ENCODE results near the gene SEC24D. TPM values are rescaled to one million over a fixed set of nuclear protein-coding genes. Genes with fewer than 3 reads are reported as not detected.

SEC24D gene
- total and polyA plus RNA-seq, 2 donors = 16.3 to 20.9 TPM

DNA sequence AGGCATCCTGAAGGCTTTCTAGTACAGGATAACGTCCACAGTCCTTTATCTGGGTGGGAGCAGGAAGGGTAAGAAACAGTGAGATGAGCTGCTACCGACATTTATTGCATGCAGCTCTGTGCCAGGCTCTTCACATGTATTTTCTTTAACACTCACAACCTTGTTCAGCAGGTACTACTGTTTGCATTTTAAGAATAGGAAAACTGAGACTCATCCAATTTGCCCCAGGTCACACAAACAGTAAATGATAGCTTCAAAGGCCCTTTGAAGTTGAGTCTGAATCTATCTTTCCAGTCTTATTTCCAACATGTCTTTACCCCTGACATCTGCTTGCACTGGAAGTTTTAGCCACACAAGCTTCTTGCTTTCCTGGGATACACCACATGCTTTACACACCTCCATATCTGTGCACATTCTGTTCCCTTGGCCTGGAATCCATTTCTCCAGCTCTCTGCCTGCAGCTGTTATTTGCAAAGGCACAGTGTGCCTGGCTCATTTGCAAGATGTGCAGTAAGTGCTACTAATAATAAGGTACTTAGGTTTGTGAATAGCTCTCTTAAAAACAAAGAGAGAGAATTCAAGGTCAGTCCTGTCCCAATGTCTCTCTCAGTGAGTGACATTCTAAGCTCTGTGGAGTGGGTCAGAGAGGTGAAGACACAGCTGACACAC is 89.5 kb downstream of the SEC24D start:
- WGBS = 93% methylated on average over 2 of the region's 2 CpGs
- Histone ChIP-seq H3K27me3 (ENCODE audit: control insufficient read depth in 2 of 2, insufficient read depth in 1 of 2, low read length in 1 of 2) (no peaks in the 10 kb centered on the region), H3K4me1 (ENCODE audit: control insufficient read depth in 2 of 2, insufficient read depth in 2 of 2, low read length in 2 of 2) (no peaks in the 10 kb centered on the region), H3K4me3 (ENCODE audit: low read length in 2 of 2) (no peak overlapping the region), H3K36me3 (ENCODE audit: control insufficient read depth in 2 of 2, insufficient read depth in 2 of 2, low read length in 1 of 2) (peaks cover 2 to 7% of the 10 kb centered on the region in 2 donors), H3K9me3 (ENCODE audit: control insufficient read depth in 2 of 2, insufficient read depth in 1 of 2, low read length in 1 of 2) (no peaks in the 10 kb centered on the region), H3K27ac (ENCODE audit: low read depth in 1 of 2, low read length in 1 of 2) (no peak overlapping the region)
- DNase-seq (ENCODE audit: low read depth in 6 of 9, low spot score in 9 of 9) = no peak

DNA sequence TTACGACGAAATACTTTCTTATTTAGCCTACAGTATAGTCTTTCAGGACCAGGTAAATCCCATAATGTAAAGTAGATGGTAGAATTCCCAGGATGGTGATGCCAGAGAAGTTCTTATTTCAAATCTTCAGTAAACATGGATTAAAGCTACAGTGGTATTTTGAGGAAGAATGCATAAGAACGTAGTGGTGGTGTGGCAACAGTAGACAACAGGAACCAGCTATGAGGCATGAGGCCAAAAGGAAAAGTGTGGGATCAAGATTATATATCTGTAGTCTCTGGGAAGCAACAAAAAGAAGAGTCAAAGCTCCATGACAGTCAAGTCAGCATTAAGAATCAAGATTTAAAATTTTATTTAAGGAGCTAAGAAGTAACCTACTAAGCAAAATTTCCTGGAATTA is 90.6 kb downstream of the SEC24D start:
- H3K4me3 ChIP-seq (ENCODE audit: low read length in 2 of 2) = no peak overlapping the region
- no peaks in the 10 kb centered on the region for H3K27me3 ChIP-seq (ENCODE audit: control insufficient read depth in 2 of 2, insufficient read depth in 1 of 2, low read length in 1 of 2)
- H3K36me3 ChIP-seq (ENCODE audit: control insufficient read depth in 2 of 2, insufficient read depth in 2 of 2, low read length in 1 of 2) = peaks cover 0 to 8% of the 10 kb centered on the region in 2 donors
- no peak for DNase-seq (ENCODE audit: low read depth in 6 of 9, low spot score in 9 of 9)
- H3K4me1 ChIP-seq (ENCODE audit: control insufficient read depth in 2 of 2, insufficient read depth in 2 of 2, low read length in 2 of 2) = no peaks in the 10 kb centered on the region
- 93% methylated on average over 3 of the region's 3 CpGs for WGBS
- H3K27ac ChIP-seq (ENCODE audit: low read depth in 1 of 2, low read length in 1 of 2) = no peak overlapping the region
- H3K9me3 ChIP-seq (ENCODE audit: control insufficient read depth in 2 of 2, insufficient read depth in 1 of 2, low read length in 1 of 2) = no peaks in the 10 kb centered on the region

DNA sequence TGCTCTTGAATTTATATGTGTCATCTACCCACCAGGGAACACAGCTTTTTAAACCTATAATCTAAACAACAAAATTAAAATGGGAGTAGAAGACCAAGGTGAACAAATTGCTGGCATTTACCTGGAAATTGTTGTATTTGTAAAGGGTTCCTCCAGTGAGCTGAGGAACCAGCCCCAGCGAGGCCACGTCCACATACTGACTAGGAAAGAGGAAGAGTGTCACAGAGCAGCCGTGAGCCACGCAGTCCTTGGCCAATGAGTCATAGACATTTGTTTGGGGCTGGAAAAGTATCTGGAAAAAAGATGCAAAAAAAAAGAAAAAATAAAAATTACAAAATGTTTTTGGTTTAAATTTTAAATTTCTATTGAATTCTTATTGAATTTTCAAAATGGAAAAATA is 92.1 kb downstream of the SEC24D start:
- H3K4me1 ChIP-seq (ENCODE audit: control insufficient read depth in 2 of 2, insufficient read depth in 2 of 2, low read length in 2 of 2) = no peaks in the 10 kb centered on the region
- H3K4me3 ChIP-seq (ENCODE audit: low read length in 2 of 2) = no peak overlapping the region
- H3K27ac ChIP-seq (ENCODE audit: low read depth in 1 of 2, low read length in 1 of 2) = no peak overlapping the region
- peaks cover 0 to 11% of the 10 kb centered on the region in 2 donors for H3K36me3 ChIP-seq (ENCODE audit: control insufficient read depth in 2 of 2, insufficient read depth in 2 of 2, low read length in 1 of 2)
- no peaks in the 10 kb centered on the region for H3K9me3 ChIP-seq (ENCODE audit: control insufficient read depth in 2 of 2, insufficient read depth in 1 of 2, low read length in 1 of 2)
- H3K27me3 ChIP-seq (ENCODE audit: control insufficient read depth in 2 of 2, insufficient read depth in 1 of 2, low read length in 1 of 2) = no peaks in the 10 kb centered on the region
- 97% methylated on average over 4 of the region's 4 CpGs for WGBS
- DNase-seq (ENCODE audit: low read depth in 6 of 9, low spot score in 9 of 9) = no peak

DNA sequence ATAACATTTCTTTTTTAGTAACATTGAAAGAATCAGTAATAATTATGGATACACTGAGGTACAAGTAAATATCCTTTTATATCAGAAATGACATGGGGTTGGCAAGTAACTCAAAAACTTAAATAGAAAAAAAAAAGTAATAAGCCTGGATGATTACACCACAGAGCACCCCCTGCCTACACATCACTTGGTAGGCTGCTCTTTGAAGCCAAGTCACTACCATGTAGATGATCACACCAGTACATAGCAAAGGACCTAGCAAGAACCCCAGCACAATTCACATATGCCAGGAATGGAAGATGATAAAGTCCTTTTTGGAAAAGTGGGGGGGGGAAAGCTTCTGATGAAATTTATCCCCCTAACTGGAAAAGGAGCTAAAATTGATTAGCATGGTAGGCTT is 93.9 kb downstream of the SEC24D start:
- no peak for DNase-seq (ENCODE audit: low read depth in 6 of 9, low spot score in 9 of 9)
- Histone ChIP-seq H3K36me3 (ENCODE audit: control insufficient read depth in 2 of 2, insufficient read depth in 2 of 2, low read length in 1 of 2) (peaks cover 0 to 11% of the 10 kb centered on the region in 2 donors), H3K9me3 (ENCODE audit: control insufficient read depth in 2 of 2, insufficient read depth in 1 of 2, low read length in 1 of 2) (no peaks in the 10 kb centered on the region), H3K4me1 (ENCODE audit: control insufficient read depth in 2 of 2, insufficient read depth in 2 of 2, low read length in 2 of 2) (no peaks in the 10 kb centered on the region), H3K27ac (ENCODE audit: low read depth in 1 of 2, low read length in 1 of 2) (no peak overlapping the region), H3K27me3 (ENCODE audit: control insufficient read depth in 2 of 2, insufficient read depth in 1 of 2, low read length in 1 of 2) (no peaks in the 10 kb centered on the region), H3K4me3 (ENCODE audit: low read length in 2 of 2) (no peak overlapping the region)

DNA sequence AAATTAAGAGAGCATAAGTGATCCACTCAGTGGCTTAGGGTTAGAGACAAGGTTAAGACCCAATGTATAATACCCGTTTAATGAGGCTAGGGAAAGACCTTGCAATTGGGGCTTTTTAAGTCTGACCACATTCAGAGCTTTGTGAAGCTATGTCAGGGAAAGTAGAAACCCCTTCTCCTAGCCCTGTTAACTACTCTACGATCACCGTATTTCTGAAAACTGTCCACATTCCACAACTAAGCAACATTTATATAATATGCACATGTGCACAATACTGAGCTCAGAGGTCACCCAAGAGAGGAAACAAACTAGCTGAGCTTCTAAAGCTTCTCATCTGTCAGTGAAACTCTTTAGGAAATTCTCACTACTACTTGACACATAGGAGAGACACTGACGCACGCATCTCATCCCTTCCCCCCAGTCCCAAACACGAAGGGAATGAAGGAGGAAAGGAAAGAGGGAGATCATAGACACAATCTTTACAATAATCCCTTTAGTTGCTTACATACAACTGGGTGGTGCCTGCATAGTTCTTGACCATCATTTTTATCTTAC is 94.5 kb downstream of the SEC24D start:
- H3K4me1 ChIP-seq (ENCODE audit: control insufficient read depth in 2 of 2, insufficient read depth in 2 of 2, low read length in 2 of 2) = no peaks in the 10 kb centered on the region
- H3K36me3 ChIP-seq (ENCODE audit: control insufficient read depth in 2 of 2, insufficient read depth in 2 of 2, low read length in 1 of 2) = peaks cover 0 to 10% of the 10 kb centered on the region in 2 donors
- no peak overlapping the region for H3K4me3 ChIP-seq (ENCODE audit: low read length in 2 of 2)
- WGBS = 89% methylated on average over 6 of the region's 6 CpGs
- H3K27me3 ChIP-seq (ENCODE audit: control insufficient read depth in 2 of 2, insufficient read depth in 1 of 2, low read length in 1 of 2) = no peaks in the 10 kb centered on the region
- peak overlapping the region in 1 of 2 donors; percentile 46 for H3K27ac ChIP-seq (ENCODE audit: low read depth in 1 of 2, low read length in 1 of 2)
- H3K9me3 ChIP-seq (ENCODE audit: control insufficient read depth in 2 of 2, insufficient read depth in 1 of 2, low read length in 1 of 2) = no peaks in the 10 kb centered on the region
- DNase-seq (ENCODE audit: low read depth in 6 of 9, low spot score in 9 of 9) = no peak

DNA sequence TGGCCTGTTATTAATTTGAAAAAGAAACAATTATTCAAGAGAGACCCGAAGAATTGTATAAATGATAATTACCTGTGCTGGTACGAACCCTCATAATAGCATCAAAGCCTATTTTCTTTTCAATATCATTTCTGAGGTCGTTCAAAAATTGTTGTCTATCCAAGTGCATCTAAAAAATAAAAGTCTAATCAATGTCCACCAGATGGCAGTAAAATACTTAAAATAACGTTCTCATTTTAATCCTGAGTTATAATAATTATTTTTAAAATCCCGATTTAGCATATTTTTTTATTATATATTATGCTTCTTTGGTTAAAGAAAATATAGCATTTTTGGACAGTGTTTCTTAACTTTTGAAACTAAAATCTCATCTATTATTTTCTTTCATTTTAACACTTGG is 95.1 kb downstream of the SEC24D start:
- Histone ChIP-seq H3K27ac (ENCODE audit: low read depth in 1 of 2, low read length in 1 of 2) (no peak overlapping the region), H3K4me3 (ENCODE audit: low read length in 2 of 2) (no peak overlapping the region), H3K4me1 (ENCODE audit: control insufficient read depth in 2 of 2, insufficient read depth in 2 of 2, low read length in 2 of 2) (no peaks in the 10 kb centered on the region), H3K9me3 (ENCODE audit: control insufficient read depth in 2 of 2, insufficient read depth in 1 of 2, low read length in 1 of 2) (no peaks in the 10 kb centered on the region), H3K36me3 (ENCODE audit: control insufficient read depth in 2 of 2, insufficient read depth in 2 of 2, low read length in 1 of 2) (peaks cover 0 to 9% of the 10 kb centered on the region in 2 donors), H3K27me3 (ENCODE audit: control insufficient read depth in 2 of 2, insufficient read depth in 1 of 2, low read length in 1 of 2) (no peaks in the 10 kb centered on the region)
- WGBS = 57% methylated on average over 5 of the region's 5 CpGs
- no peak for DNase-seq (ENCODE audit: low read depth in 6 of 9, low spot score in 9 of 9)

DNA sequence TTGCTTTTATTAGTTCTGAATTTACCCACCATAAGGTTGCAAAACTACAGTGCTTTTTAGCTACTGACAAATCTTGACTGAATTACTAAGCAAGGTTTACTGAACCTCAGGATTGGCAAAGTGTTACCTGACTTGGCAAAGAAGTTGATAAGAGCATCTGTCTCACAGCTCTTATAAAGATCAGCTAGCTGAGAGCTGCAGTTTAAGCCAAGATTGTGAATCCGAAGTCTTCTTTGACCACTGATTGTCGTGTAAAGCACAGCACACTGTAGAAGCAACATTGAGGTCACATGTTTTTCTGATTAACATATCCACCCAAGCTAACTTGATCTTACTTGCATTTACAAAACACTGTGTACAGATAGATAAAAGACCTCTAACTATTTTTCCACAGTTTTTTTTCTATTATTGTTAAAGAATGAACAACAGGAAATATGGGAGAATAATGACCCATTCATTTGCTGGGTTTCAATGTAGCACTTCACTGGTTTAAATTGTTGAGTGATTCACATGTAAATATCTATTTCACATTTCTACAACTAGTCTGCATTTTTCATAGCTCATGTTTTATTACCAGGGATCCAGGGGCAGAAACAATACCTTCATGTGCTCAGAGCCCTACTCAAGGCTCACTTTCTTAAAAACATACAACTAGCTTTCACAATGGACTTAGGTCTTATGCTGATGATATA is 96.8 kb downstream of the SEC24D start:
- peaks cover 0 to 9% of the 10 kb centered on the region in 2 donors for H3K36me3 ChIP-seq (ENCODE audit: control insufficient read depth in 2 of 2, insufficient read depth in 2 of 2, low read length in 1 of 2)
- WGBS = 92% methylated on average over 2 of the region's 2 CpGs
- no peak overlapping the region for H3K27ac ChIP-seq (ENCODE audit: low read depth in 1 of 2, low read length in 1 of 2)
- no peak overlapping the region for H3K4me3 ChIP-seq (ENCODE audit: low read length in 2 of 2)
- H3K27me3 ChIP-seq (ENCODE audit: control insufficient read depth in 2 of 2, insufficient read depth in 1 of 2, low read length in 1 of 2) = no peaks in the 10 kb centered on the region
- no peaks in the 10 kb centered on the region for H3K9me3 ChIP-seq (ENCODE audit: control insufficient read depth in 2 of 2, insufficient read depth in 1 of 2, low read length in 1 of 2)
- H3K4me1 ChIP-seq (ENCODE audit: control insufficient read depth in 2 of 2, insufficient read depth in 2 of 2, low read length in 2 of 2) = no peaks in the 10 kb centered on the region
- no peak for DNase-seq (ENCODE audit: low read depth in 6 of 9, low spot score in 9 of 9)

DNA sequence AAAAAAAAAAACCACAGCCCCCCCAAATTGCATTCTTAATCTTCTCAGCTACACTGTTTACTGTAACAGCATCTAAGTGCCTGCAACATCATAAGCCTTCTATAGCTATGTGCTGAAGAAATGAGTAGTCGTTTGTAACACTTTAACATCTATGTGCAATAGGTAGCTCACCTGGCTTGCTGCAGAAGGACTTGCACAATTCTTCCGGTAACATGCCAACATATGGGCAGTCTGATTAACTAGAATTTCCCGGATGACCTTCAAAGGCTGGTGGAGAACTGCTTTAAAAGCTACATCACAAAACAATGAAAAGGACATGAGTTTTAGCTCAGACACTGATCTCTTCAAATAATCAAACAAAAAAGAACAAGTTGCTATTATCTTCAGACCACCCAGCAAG is 97.8 kb downstream of the SEC24D start:
- H3K27ac ChIP-seq (ENCODE audit: low read depth in 1 of 2, low read length in 1 of 2) = no peak overlapping the region
- H3K27me3 ChIP-seq (ENCODE audit: control insufficient read depth in 2 of 2, insufficient read depth in 1 of 2, low read length in 1 of 2) = no peaks in the 10 kb centered on the region
- H3K4me1 ChIP-seq (ENCODE audit: control insufficient read depth in 2 of 2, insufficient read depth in 2 of 2, low read length in 2 of 2) = no peaks in the 10 kb centered on the region
- H3K36me3 ChIP-seq (ENCODE audit: control insufficient read depth in 2 of 2, insufficient read depth in 2 of 2, low read length in 1 of 2) = peaks cover 0 to 9% of the 10 kb centered on the region in 2 donors
- H3K4me3 ChIP-seq (ENCODE audit: low read length in 2 of 2) = no peak overlapping the region
- DNase-seq (ENCODE audit: low read depth in 6 of 9, low spot score in 9 of 9) = no peak
- no peaks in the 10 kb centered on the region for H3K9me3 ChIP-seq (ENCODE audit: control insufficient read depth in 2 of 2, insufficient read depth in 1 of 2, low read length in 1 of 2)
- 98% methylated on average over 3 of the region's 3 CpGs for WGBS

DNA sequence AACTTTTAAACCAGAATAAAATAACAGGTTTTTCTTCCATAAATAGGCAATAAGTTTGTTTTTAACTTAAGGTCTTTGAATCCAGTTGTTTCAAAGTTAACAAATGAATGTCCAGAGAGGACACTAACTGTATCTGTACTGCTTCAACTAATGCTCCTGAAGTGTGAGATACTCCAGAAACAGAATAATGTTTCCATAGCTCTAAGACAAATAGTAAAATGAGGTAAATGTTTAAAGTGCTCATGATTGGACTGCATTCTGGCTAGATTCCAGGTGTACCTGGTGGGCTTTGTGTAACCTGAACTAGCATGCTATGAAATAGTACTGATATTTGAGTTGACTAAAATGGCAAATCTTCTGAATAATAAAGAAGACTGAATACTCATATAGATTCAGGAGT is 99.0 kb downstream of the SEC24D start:
- H3K9me3 ChIP-seq (ENCODE audit: control insufficient read depth in 2 of 2, insufficient read depth in 1 of 2, low read length in 1 of 2) = no peaks in the 10 kb centered on the region
- H3K27me3 ChIP-seq (ENCODE audit: control insufficient read depth in 2 of 2, insufficient read depth in 1 of 2, low read length in 1 of 2) = no peaks in the 10 kb centered on the region
- DNase-seq (ENCODE audit: low read depth in 6 of 9, low spot score in 9 of 9) = no peak
- peaks cover 2 to 9% of the 10 kb centered on the region in 2 donors for H3K36me3 ChIP-seq (ENCODE audit: control insufficient read depth in 2 of 2, insufficient read depth in 2 of 2, low read length in 1 of 2)
- no peak overlapping the region for H3K4me3 ChIP-seq (ENCODE audit: low read length in 2 of 2)
- H3K27ac ChIP-seq (ENCODE audit: low read depth in 1 of 2, low read length in 1 of 2) = no peak overlapping the region
- no peaks in the 10 kb centered on the region for H3K4me1 ChIP-seq (ENCODE audit: control insufficient read depth in 2 of 2, insufficient read depth in 2 of 2, low read length in 2 of 2)
